Measurements from ENCODE around the gene DRC3. TPM values are rescaled to one million over a fixed set of nuclear protein-coding genes. Genes with fewer than 3 reads are reported as not detected.
A peak's percentile ranks its signal among the peaks of the same experiment; 100 is the strongest.

DRC3 gene
- total and polyA plus RNA-seq, 2 donors (not counting 3 experiments of a cell fraction or from before 2014, with no cell fraction given) = 1.6 to 2.9 TPM

- POLR2A ChIA-PET = no interaction called here
- BruUV-seq (replicated peaks) = no TSS peak
- Histone ChIP-seq H3K4me3 (replicated peaks in 1 of 3; ENCODE audit: insufficient read depth in 1 of 3, low read depth in 1 of 3, low read length in 3 of 3) (no peak overlapping the region), H3K4me1 (ENCODE audit: control insufficient read depth, extremely low read depth, insufficient read depth, low read length) (no peaks in the 10 kb centered on the region), H3K27me3 (ENCODE audit: control insufficient read depth in 2 of 2, insufficient read depth in 2 of 2, low read length in 2 of 2) (no peaks in the 10 kb centered on the region), H3K79me2 (ENCODE audit: control insufficient read depth, insufficient read depth, low read length) (no peaks in the 10 kb centered on the region), H3K27ac (ENCODE audit: insufficient read depth, low read depth, low read length) (no peak overlapping the region), H3K36me3 (ENCODE audit: control insufficient read depth in 2 of 2, extremely low read depth in 1 of 2, insufficient read depth in 2 of 2, low read length in 2 of 2) (peaks cover 0 to 5% of the 10 kb centered on the region in 2 experiments), H3K9me1 (replicated peaks; ENCODE audit: control insufficient read depth, extremely low read depth, insufficient read depth, low read length) (no peaks in the 10 kb centered on the region), H3K9ac (replicated peaks; ENCODE audit: extremely low read depth, insufficient read depth, low read length) (no peak overlapping the region), H3K9me3 (replicated peaks; ENCODE audit: control insufficient read depth, insufficient read depth, low read length) (no peaks in the 10 kb centered on the region), H4K20me1 (replicated peaks; ENCODE audit: control insufficient read depth, extremely low read depth, insufficient read depth, low read length) (no peaks in the 10 kb centered on the region), H2AFZ (ENCODE audit: low read depth, low read length) (no peak overlapping the region), H3K4me2 (ENCODE audit: insufficient read depth, low read length) (no peak overlapping the region)
- peak; percentile 13 for TF ChIP-seq JUN (IDR thresholded peaks at IDR 0.05; ENCODE audit: borderline replicate concordance, insufficient read depth, insufficient read length, low read depth)
- TF ChIP-seq CTCF (IDR thresholded peaks at IDR 0.05; ENCODE audit: extremely low read depth in 1 of 2, insufficient read depth in 1 of 2, low read depth in 1 of 2, low read length in 2 of 2) = no peak
- TF ChIP-seq POLR2AphosphoS5 (IDR thresholded peaks at IDR 0.05; ENCODE audit: insufficient read depth, low read depth, low read length) = no peak
- TF ChIP-seq GATA2 (IDR thresholded peaks at IDR 0.05; ENCODE audit: insufficient read depth, insufficient read length, low read depth, low read length) = no peak
- TF ChIP-seq FOS (IDR thresholded peaks at IDR 0.05; ENCODE audit: borderline replicate concordance, insufficient read depth, low read length) = no peak
- peak; percentile 19 for DNase-seq (ENCODE audit: low read depth, low spot score)
- intact Hi-C loops (cut with micrococcal nuclease) = no loop called here
- FAIRE-seq = peak; percentile 81
- CTCF ChIA-PET = interaction anchor here (1.0 to 2.0 kb wide), 5 partner anchors 8 to 345 kb away, joined by 3 to 10 read pairs (median 5); no protein-coding TSS in a partner anchor
- dilution Hi-C loops (cut with MboI; ENCODE audit: extremely low pct_ligation_motif_present, low sequenced_read_pairs) = loop anchor here (25.0 kb wide), 1 partner anchor 138 kb away; no protein-coding TSS in a partner anchor
Measured at GRCh38 chr17:18025241-18025944, 52.7 kb downstream of the DRC3 start.
